PC-9 (cell line): ENCODE results near the gene CD63.

Source experiments
- EZH2 ChIP-seq: fragments of 200-600 bp; sonication (generic); IDR thresholded peaks from 2 replicates; pipeline ENCODE4 v1.8.0; 2017; ENCODE audit warnings: antibody characterized with exemption, low read depth
- TF ChIP-seq, protein P1 (sequence below): fragments of 200-600 bp; sonication (generic); conservative IDR thresholded peaks from 2 replicates; pipeline ENCODE4 v1.6.1; 2017; ENCODE audit warnings: mixed run types, antibody characterized with exemption, mild to moderate bottlenecking, moderate library complexity

DNA sequence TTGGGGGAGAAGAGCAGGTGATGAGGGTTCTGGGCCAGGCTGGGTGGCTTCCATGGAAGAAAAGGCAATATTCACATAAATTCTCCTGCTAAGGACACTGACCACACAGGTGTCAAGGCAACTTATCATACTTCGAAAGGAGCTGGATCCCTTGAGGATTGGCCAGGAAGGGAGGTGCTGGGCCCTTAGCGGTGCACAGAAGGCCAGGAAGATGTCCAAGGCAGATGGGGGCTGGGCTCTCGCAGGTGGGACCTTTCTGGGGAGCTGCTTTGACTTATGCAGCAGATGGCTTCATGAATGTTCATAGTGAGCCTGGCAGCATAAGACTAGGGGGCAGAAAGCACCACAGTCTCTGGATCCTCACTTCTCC, 3.9 kb downstream of the CD63 start:
- no peak for TF ChIP-seq EZH2
- TF ChIP-seq, protein P1, sequence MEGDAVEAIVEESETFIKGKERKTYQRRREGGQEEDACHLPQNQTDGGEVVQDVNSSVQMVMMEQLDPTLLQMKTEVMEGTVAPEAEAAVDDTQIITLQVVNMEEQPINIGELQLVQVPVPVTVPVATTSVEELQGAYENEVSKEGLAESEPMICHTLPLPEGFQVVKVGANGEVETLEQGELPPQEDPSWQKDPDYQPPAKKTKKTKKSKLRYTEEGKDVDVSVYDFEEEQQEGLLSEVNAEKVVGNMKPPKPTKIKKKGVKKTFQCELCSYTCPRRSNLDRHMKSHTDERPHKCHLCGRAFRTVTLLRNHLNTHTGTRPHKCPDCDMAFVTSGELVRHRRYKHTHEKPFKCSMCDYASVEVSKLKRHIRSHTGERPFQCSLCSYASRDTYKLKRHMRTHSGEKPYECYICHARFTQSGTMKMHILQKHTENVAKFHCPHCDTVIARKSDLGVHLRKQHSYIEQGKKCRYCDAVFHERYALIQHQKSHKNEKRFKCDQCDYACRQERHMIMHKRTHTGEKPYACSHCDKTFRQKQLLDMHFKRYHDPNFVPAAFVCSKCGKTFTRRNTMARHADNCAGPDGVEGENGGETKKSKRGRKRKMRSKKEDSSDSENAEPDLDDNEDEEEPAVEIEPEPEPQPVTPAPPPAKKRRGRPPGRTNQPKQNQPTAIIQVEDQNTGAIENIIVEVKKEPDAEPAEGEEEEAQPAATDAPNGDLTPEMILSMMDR, result no peak
